Nephron progenitor cell (in vitro differentiated cells): Measurements from ENCODE around the gene IST1.

Source experiments
- DNase-seq: peaks from one replicate; pipeline ENCODE4 v3.0.0; 2021
- H3K27ac Mint-ChIP-seq: 2 replicates; pipeline ENCODE4 v1.8.0; 2021; ENCODE audit warnings: mild to moderate bottlenecking, moderate library complexity, mixed read lengths
- H3K27me3 Mint-ChIP-seq: 2 replicates; pipeline ENCODE4 v1.8.0; 2021; ENCODE audit warnings: mild to moderate bottlenecking, low read depth, mixed read lengths; ENCODE audit not compliant: poor library complexity
- H3K36me3 Mint-ChIP-seq: 2 replicates; pipeline ENCODE4 v1.8.0; 2021; ENCODE audit warnings: low read depth, mixed read lengths
- H3K4me1 Mint-ChIP-seq: 2 replicates; pipeline ENCODE4 v1.8.0; 2021; ENCODE audit warnings: mixed read lengths
- H3K4me3 Mint-ChIP-seq: 2 replicates; pipeline ENCODE4 v1.8.0; 2021; ENCODE audit warnings: mild to moderate bottlenecking, moderate library complexity, mixed read lengths
- H3K9me3 Mint-ChIP-seq: 2 replicates; pipeline ENCODE4 v1.8.0; 2021; ENCODE audit warnings: mild to moderate bottlenecking, moderate library complexity, mixed read lengths
- TF ChIP-seq, protein P1 (sequence below): fragments of 200-600 bp; sonication (generic); IDR thresholded peaks from 2 replicates; pipeline ENCODE4 v1.5.0; 2021; ENCODE audit warnings: antibody characterized with exemption

The IST1 gene

DNA sequence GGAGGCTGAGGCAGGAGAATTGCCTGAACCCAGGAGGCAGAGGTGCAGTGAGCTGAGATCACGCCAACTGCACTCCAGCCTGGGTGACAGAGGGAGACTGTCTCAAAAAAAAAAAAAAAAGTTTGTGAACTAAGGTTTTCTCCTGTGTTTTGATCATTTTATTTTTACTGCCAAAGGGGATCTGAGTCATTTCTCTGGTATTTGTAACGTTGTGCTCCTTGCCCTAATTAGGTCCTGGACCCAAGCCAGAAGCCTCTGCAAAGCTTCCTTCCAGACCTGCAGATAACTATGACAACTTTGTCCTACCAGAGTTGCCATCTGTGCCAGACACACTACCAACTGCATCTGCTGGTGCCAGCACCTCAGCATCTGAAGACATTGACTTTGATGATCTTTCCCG is 32.1 kb downstream of the IST1 start:
- Mint-ChIP-seq H3K36me3 (peaks cover 74% of the 10 kb centered on the region), H3K27me3 (no peaks in the 10 kb centered on the region), H3K9me3 (no peaks in the 10 kb centered on the region), H3K4me1 (no peaks in the 10 kb centered on the region), H3K27ac (peak overlapping the region; percentile 82), H3K4me3 (no peak overlapping the region)
- DNase-seq, result no peak
- TF ChIP-seq, protein P1, sequence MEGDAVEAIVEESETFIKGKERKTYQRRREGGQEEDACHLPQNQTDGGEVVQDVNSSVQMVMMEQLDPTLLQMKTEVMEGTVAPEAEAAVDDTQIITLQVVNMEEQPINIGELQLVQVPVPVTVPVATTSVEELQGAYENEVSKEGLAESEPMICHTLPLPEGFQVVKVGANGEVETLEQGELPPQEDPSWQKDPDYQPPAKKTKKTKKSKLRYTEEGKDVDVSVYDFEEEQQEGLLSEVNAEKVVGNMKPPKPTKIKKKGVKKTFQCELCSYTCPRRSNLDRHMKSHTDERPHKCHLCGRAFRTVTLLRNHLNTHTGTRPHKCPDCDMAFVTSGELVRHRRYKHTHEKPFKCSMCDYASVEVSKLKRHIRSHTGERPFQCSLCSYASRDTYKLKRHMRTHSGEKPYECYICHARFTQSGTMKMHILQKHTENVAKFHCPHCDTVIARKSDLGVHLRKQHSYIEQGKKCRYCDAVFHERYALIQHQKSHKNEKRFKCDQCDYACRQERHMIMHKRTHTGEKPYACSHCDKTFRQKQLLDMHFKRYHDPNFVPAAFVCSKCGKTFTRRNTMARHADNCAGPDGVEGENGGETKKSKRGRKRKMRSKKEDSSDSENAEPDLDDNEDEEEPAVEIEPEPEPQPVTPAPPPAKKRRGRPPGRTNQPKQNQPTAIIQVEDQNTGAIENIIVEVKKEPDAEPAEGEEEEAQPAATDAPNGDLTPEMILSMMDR, result no peak

DNA sequence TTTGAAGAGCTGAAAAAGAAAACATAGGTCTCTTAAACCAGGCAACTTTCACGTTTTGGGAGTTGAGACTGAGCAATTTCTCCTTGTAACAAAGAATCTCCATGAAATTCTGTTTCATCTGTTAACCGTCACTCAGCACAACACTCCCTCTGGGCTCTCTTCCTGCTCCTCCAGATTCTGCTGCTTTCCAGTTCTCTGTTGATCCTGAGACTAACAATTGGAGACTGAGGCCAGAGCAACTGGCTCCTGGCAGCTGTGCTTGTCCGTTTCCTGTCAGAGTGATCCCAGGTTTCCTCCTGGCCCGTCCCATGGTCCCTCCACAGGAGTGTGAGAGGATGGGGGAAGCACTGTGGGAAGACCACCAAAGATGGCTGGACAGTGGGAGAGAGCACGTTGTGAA is 32.5 kb downstream of the IST1 start:
- Mint-ChIP-seq H3K4me1 (no peaks in the 10 kb centered on the region), H3K9me3 (no peaks in the 10 kb centered on the region), H3K36me3 (peaks cover 70% of the 10 kb centered on the region), H3K27ac (no peak overlapping the region), H3K4me3 (no peak overlapping the region), H3K27me3 (no peaks in the 10 kb centered on the region)
- TF ChIP-seq, protein P1, result no peak
- DNase-seq, result no peak

DNA sequence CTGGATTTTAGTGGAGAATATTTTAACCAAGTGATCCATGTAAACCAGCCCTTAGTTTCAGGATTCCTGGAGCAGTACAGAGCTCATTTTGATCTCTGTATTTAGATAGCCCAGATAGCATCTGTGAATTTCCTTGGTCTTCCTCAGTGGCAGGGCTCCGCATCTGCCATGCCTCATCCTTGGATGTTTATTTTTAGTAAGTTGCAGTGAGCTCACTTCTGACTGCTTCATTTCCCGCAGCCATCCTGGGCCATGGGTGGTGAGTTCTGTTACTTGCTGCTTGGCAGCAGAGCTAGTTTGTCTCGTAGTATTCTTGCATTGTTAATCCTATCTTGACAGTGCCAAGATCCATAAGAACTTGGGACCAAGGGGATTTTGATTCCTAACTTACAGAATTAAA is 33.7 kb downstream of the IST1 start:
- Mint-ChIP-seq H3K36me3 (peaks cover 59% of the 10 kb centered on the region), H3K27ac (peak overlapping the region; percentile 78), H3K27me3 (no peaks in the 10 kb centered on the region), H3K4me1 (no peaks in the 10 kb centered on the region), H3K9me3 (no peaks in the 10 kb centered on the region), H3K4me3 (no peak overlapping the region)
- TF ChIP-seq, protein P1, result no peak
- DNase-seq, result no peak

DNA sequence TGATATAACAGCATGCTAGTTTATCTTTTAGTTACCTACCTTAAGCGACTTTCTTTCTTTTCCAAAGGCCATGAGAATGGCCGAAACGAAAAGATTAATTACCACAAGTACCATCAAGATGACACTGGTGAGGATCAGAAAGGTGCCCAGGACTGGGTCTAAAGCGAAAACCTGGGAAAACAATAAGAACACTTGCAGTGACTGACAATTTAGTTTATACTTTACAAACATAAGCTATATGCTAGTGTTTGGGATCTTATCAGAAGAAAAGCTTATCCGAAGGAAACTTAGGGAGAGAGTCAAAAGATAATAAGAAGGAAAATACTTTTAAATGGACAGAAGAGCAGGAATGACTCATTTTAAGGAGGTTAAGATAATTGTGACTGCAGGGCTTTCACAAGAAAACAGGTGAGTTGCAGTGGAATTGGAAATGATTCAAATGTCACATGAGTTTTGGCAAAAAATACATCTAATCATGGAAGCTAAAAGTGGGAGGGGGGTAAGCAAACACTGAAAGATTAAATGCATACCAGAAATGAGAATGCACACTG is 34.8 kb downstream of the IST1 start:
- Mint-ChIP-seq H3K4me1 (no peaks in the 10 kb centered on the region), H3K27ac (no peak overlapping the region), H3K27me3 (no peaks in the 10 kb centered on the region), H3K9me3 (no peaks in the 10 kb centered on the region), H3K36me3 (peaks cover 50% of the 10 kb centered on the region), H3K4me3 (no peak overlapping the region)
- no peak for DNase-seq
- TF ChIP-seq, protein P1, result no peak

DNA sequence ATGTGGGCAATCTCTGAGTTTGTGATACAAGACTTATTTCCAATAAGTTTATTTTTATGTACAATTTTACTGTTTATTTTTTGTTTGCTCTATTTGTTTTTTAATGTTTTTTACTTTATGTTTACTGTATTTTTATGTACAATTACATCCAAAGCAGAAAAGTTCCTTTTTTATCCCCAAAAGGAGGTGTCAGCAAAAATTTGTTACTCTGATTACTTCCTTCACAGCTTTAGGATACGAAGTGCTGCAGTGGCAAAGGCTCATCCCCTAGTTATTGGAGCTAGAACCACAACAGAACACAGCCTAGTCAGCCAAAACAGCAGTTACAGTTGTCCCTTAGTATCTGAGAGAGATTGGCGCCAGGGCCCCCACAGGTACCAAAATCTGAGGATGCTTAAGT is 35.7 kb downstream of the IST1 start:
- Mint-ChIP-seq H3K4me3 (no peak overlapping the region), H3K4me1 (no peaks in the 10 kb centered on the region), H3K9me3 (no peaks in the 10 kb centered on the region), H3K27ac (no peak overlapping the region), H3K36me3 (peaks cover 44% of the 10 kb centered on the region), H3K27me3 (no peaks in the 10 kb centered on the region)
- TF ChIP-seq, protein P1, result no peak
- DNase-seq, result no peak

DNA sequence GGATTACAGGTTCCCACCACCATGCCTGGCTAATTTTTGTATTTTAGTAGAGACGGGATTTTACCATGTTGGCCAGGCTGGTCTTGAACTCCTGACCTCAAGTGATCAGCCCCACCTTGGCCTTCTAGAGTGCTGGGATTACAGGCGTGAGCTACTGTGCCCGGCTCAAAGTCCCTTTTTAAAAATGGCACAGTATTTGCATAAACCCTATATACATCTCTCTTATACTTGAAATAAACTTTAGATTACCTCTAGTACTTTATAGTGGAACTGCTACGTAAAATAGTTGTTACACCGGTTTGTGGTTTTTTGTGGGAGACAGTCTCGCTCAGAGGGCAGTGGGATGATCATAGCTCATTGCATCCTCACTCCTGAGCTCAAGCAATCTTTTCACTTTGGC is 36.3 kb downstream of the IST1 start:
- Mint-ChIP-seq H3K4me3 (no peak overlapping the region), H3K27me3 (no peaks in the 10 kb centered on the region), H3K27ac (no peak overlapping the region), H3K36me3 (peaks cover 41% of the 10 kb centered on the region), H3K9me3 (no peaks in the 10 kb centered on the region), H3K4me1 (no peaks in the 10 kb centered on the region)
- no peak for DNase-seq
- TF ChIP-seq, protein P1, result no peak
